ENCODE data around the gene SNW1. TPM values are rescaled to one million over a fixed set of nuclear protein-coding genes. Genes with fewer than 3 reads are reported as not detected.

Gene SNW1
- total RNA-seq (2016; rRNA removed; fragmentation: Illumina TruSeq; extraction: Trizol) = 65.8 and 103 TPM in 2 replicates
- total RNA-seq (2016; cell fraction: cytosol; rRNA removed; fragmentation: Illumina TruSeq; extraction: Trizol; ENCODE audit: low read depth) = 8.7 and 10.7 TPM in 2 replicates
- 69.8 and 98.6 TPM in 2 replicates for total RNA-seq (2016; cell fraction: insoluble cytoplasmic fraction; rRNA removed; fragmentation: Illumina TruSeq; extraction: Trizol)
- total RNA-seq (2016; cell fraction: membrane; rRNA removed; fragmentation: Illumina TruSeq; extraction: Trizol) = 20.1 and 24.8 TPM in 2 replicates
- total RNA-seq (2016; cell fraction: nucleus; rRNA removed; fragmentation: Illumina TruSeq; extraction: Trizol) = 49.6 and 52.1 TPM in 2 replicates
- polyA plus RNA-seq (2011; rRNA removed) = 19.8 and 23.2 TPM in 2 replicates
- 11.7 and 16.1 TPM in 2 replicates for polyA plus RNA-seq (2011; cell fraction: cytosol; rRNA removed)
- polyA plus RNA-seq (2011; cell fraction: nucleus; rRNA removed) = 15.7 and 16.5 TPM in 2 replicates
- polyA plus RNA-seq (2012) = 44.9 and 47.3 TPM in 2 replicates
- 7.0 and 8.4 TPM in 2 replicates for polyA plus RNA-seq (2016; cell fraction: cytosol; fragmentation: Illumina TruSeq; extraction: Trizol; ENCODE audit: low read depth)
- polyA plus RNA-seq (2016; cell fraction: insoluble cytoplasmic fraction; fragmentation: Illumina TruSeq; extraction: Trizol; ENCODE audit: low read depth) = 113 and 115 TPM in 2 replicates
- polyA plus RNA-seq (2016; cell fraction: membrane; fragmentation: Illumina TruSeq; extraction: Trizol; ENCODE audit: low read depth) = 16.1 and 16.3 TPM in 2 replicates
- polyA plus RNA-seq (2016; cell fraction: nucleus; fragmentation: Illumina TruSeq; extraction: Trizol; ENCODE audit: insufficient read depth, low read depth) = 64.6 and 65.0 TPM in 2 replicates
- 8.0 and 14.1 TPM in 2 replicates for polyA minus RNA-seq (2011; rRNA and poly(A)+ RNA removed; ENCODE audit: low replicate concordance)
- polyA minus RNA-seq (2011; cell fraction: cytosol; rRNA and poly(A)+ RNA removed) = 19.6 and 26.3 TPM in 2 replicates
- polyA minus RNA-seq (2011; cell fraction: nucleus; rRNA and poly(A)+ RNA removed) = 26.9 and 29.6 TPM in 2 replicates
- Bru-seq, nascent RNA = percentile 80 among the genes with signal in this experiment
- percentile 84 among the genes with signal in this experiment for BruChase-seq, experiment 1, labeled RNA remaining after a 6-hour chase
- BruChase-seq, experiment 2, labeled RNA remaining after a 2-hour chase = percentile 82 among the genes with signal in this experiment
- long read RNA-seq, experiment 1, transcript SNW1-201 (14 exons, 2,163 nt) = major isoform, 27 of 64 reads
- long read RNA-seq, experiment 1, partial matches to known transcripts = 30 of 64 reads
- long read RNA-seq, experiment 1, other reads (novel, unspliced or antisense) = 6 of 64 reads
- long read RNA-seq, experiment 2, transcript SNW1-201 (14 exons, 2,163 nt) = major isoform, 26 of 98 reads
- long read RNA-seq, experiment 2, partial matches to known transcripts = 49 of 98 reads
- long read RNA-seq, experiment 2, other reads (novel, unspliced or antisense) = 23 of 98 reads

DNA sequence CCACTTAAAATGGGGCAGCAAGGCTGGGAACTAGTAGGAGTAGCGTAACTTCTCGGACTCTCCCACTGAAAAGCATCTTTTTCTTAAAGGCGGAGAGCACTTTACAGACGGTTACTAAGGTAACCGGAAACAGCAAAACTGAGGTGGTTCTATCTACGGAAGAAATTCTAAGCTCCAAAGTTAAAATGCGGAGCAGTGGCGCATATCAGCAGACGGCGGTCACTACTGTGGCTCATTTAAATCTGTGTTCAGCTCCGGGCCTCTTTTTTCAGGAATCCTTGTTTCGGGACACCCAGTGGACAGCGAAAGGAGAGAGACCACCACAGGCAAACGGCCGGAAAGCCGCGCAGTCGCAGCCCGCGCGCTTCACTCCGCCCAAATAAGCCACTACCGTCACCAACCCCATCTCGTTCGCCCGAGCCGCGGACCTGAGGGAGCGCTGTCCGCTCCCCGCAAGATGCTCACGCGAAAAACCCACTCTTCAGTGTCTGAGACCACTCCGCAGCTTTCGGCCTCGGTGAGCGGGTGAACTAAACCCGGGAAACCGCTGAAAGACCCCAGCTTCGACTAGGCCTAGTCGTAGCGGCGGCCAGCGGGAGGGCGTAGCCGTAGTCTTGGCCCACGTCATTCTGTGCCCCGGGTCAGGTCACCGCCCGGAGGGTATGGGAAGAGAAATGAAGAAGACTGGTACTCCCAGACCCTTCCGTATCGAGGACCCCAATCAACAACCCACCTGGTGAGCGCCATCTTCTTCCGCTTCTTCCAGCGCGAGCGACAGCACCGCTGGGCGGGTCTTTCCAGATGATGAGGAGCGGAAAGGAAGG lies at the start of gene SNW1:
Gene SNW1, minus strand, starts transcription at position 776 of the 824 bp plus-strand sequence. Its CDS starts 29 bp downstream, at position 747.
- Histone ChIP-seq H3K9me3 (ENCODE audit: low read length) (no peaks in the 10 kb centered on the region), H3K36me3 (replicated peaks in 1 of 2; ENCODE audit: control insufficient read depth in 1 of 2, insufficient read depth in 2 of 2, low read length in 2 of 2) (peaks cover 0 to 5% of the 10 kb centered on the region in 2 experiments; a peak in 1 of 5 replicates), H3K27ac (ENCODE audit: extremely low read length, insufficient read depth, low read length) (peak within 1 kb of the TSS; percentile 80), H3K79me2 (ENCODE audit: insufficient read depth, low read length) (peaks cover 45% of the 10 kb centered on the region), H3K27me3 (ENCODE audit: control insufficient read depth in 1 of 2, insufficient read depth in 2 of 2, low read length in 2 of 2) (no peaks in the 10 kb centered on the region; a peak in 1 of 5 replicates), H3K4me3 (replicated peaks in 1 of 3; ENCODE audit: insufficient read depth in 1 of 3, low read depth in 2 of 3, low read length in 3 of 3) (peak within 1 kb of the TSS; percentile 82 to 98 (median 92)), H3K4me2 (ENCODE audit: low read depth, low read length) (peak within 1 kb of the TSS; percentile 81), H3K9ac (ENCODE audit: insufficient read depth, low read depth, low read length) (peak within 1 kb of the TSS; percentile 92), H4K20me1 (ENCODE audit: insufficient read depth, low read length) (peaks cover 22% of the 10 kb centered on the region), H3K4me1 (ENCODE audit: insufficient read depth, low read length) (peaks cover 29% of the 10 kb centered on the region), H2AFZ (ENCODE audit: low read length) (peak within 1 kb of the TSS; percentile 100)
- intact Hi-C loops (cut with micrococcal nuclease; ENCODE audit: unreplicated experiment) = loop anchor here (1.0 to 2.0 kb wide), 3 partner anchors 40 to 57 kb away; partner anchors contain the start of genes ADCK1, ALKBH1 and SLIRP
- FAIRE-seq (no peak), DNase-seq (ENCODE audit: low spot score) (peak; percentile 91), ATAC-seq (peak; percentile 95)
- CTCF ChIA-PET (ENCODE audit: low intra/inter-chr PET ratio, low total read pairs) = interaction anchor here (2.1 kb wide), 1 partner anchor 57 kb away, joined by 17 read pairs; no protein-coding TSS in a partner anchor
- in situ Hi-C loops (cut with HindIII; ENCODE audit: extremely low pct_ligation_motif_present, low pct_unique_long_range_greater_than_20kb) = loop anchor here (5.0 kb wide), 1 partner anchor 57 kb away; no protein-coding TSS in a partner anchor
- POLR2A ChIA-PET = interaction anchor here (1.2 to 1.8 kb wide), 6 partner anchors 24 to 51 kb away, joined by 3 to 7 read pairs (median 5); partner anchors contain the start of gene ADCK1
- TSS peak; percentile 87 for BruUV-seq (replicated peaks)
- WGBS (ENCODE audit: low lambda C conversion rate) = 1% methylated on average over 26 of the region's 60 CpGs
- TF ChIP-seq, protein P1, sequence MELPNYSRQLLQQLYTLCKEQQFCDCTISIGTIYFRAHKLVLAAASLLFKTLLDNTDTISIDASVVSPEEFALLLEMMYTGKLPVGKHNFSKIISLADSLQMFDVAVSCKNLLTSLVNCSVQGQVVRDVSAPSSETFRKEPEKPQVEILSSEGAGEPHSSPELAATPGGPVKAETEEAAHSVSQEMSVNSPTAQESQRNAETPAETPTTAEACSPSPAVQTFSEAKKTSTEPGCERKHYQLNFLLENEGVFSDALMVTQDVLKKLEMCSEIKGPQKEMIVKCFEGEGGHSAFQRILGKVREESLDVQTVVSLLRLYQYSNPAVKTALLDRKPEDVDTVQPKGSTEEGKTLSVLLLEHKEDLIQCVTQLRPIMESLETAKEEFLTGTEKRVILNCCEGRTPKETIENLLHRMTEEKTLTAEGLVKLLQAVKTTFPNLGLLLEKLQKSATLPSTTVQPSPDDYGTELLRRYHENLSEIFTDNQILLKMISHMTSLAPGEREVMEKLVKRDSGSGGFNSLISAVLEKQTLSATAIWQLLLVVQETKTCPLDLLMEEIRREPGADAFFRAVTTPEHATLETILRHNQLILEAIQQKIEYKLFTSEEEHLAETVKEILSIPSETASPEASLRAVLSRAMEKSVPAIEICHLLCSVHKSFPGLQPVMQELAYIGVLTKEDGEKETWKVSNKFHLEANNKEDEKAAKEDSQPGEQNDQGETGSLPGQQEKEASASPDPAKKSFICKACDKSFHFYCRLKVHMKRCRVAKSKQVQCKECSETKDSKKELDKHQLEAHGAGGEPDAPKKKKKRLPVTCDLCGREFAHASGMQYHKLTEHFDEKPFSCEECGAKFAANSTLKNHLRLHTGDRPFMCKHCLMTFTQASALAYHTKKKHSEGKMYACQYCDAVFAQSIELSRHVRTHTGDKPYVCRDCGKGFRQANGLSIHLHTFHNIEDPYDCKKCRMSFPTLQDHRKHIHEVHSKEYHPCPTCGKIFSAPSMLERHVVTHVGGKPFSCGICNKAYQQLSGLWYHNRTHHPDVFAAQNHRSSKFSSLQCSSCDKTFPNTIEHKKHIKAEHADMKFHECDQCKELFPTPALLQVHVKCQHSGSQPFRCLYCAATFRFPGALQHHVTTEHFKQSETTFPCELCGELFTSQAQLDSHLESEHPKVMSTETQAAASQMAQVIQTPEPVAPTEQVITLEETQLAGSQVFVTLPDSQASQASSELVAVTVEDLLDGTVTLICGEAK (IDR thresholded peaks at IDR 0.05) = no peak
- TF ChIP-seq, protein P1 (CRISPR knock-in tag; IDR thresholded peaks at IDR 0.05) = peak; percentile 48; the same call in 1 of the 2 replicates
- TF ChIP-seq ZNF761 (CRISPR knock-in tag; conservative IDR thresholded peaks at IDR 0.05) (0 out of 2 replicates have a peak, but pooled peaks have one; percentile 53), CCDC6 (CRISPR knock-in tag; IDR thresholded peaks at IDR 0.05) (0 out of 2 replicates have a peak, but pooled peaks have one; percentile 44), ZIK1 (CRISPR knock-in tag; IDR thresholded peaks at IDR 0.05; ENCODE audit: borderline replicate concordance, low read depth) (peak; percentile 62; the same call in 1 of the 2 replicates)
- TF ChIP-seq, protein P2, sequence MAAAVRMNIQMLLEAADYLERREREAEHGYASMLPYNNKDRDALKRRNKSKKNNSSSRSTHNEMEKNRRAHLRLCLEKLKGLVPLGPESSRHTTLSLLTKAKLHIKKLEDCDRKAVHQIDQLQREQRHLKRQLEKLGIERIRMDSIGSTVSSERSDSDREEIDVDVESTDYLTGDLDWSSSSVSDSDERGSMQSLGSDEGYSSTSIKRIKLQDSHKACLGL (CRISPR knock-in tag; IDR thresholded peaks at IDR 0.05) = peak; percentile 79; the same call in 1 of the 2 replicates
